Caco-2 (cell line): Measurements from ENCODE around the gene RAB43. TPM values are rescaled to one million over a fixed set of nuclear protein-coding genes. Genes with fewer than 3 reads are reported as not detected.

Experiments
- BruUV-seq: library from RNA; stranded (reverse); fragments of 400-500 nt; replicated peaks from 2 replicates; lab custom pipeline; 2021; lab: Mats Ljungman, UMichigan
- CTCF ChIA-PET: fragments of 300-600 bp; sonication (Branson Sonifier 250); formaldehyde crosslinking; loops from one replicate; lab custom pipeline; 2022; ENCODE audit warnings: antibody characterized with exemption; lab: Charles Lee
- POLR2A ChIA-PET: fragments of 300-600 bp; sonication (Branson Sonifier 250); formaldehyde crosslinking; loops from one replicate; lab custom pipeline; 2022; ENCODE audit warnings: antibody characterized with exemption; lab: Charles Lee
- DNase-seq, 2 experiments: peaks; one replicate each; pipeline versions ENCODE4 v3.0.0 to v3.0.0-alpha.2; 2020 to 2022
- H3K27me3 ChIP-seq: replicated peaks from 2 replicates; pipeline ENCODE4 v1.6.0; 2011; ENCODE audit warnings: low read length; ENCODE audit not compliant: control insufficient read depth, insufficient read depth
- H3K36me3 ChIP-seq: 2 replicates; pipeline ENCODE4 v1.5.1; 2011; ENCODE audit warnings: low read length; ENCODE audit not compliant: control insufficient read depth, insufficient read depth
- H3K4me1 ChIP-seq: fragments of 250-450 bp; sonication (Bioruptor Pico); 2 replicates; pipeline ENCODE4 v1.5.1; 2020; ENCODE audit warnings: mild to moderate bottlenecking
- H3K4me3 ChIP-seq: 2 replicates; pipeline ENCODE4 v1.5.1; 2011; ENCODE audit warnings: low read depth, mild to moderate bottlenecking, control low read depth, low read length
- H3K9me3 ChIP-seq: fragments of 250-450 bp; sonication (Bioruptor Pico); 2 replicates; pipeline ENCODE4 v1.5.1; 2020; ENCODE audit warnings: mild to moderate bottlenecking, moderate library complexity
- H3K27ac Mint-ChIP-seq: one replicate; pipeline ENCODE4 v1.8.0; 2022; ENCODE audit warnings: mixed read lengths; ENCODE audit not compliant: unreplicated experiment
- H3K27me3 Mint-ChIP-seq: one replicate; pipeline ENCODE4 v1.8.0; 2022; ENCODE audit warnings: mixed read lengths; ENCODE audit not compliant: insufficient read depth, unreplicated experiment
- H3K36me3 Mint-ChIP-seq: one replicate; pipeline ENCODE4 v1.8.0; 2022; ENCODE audit warnings: mild to moderate bottlenecking, mixed read lengths; ENCODE audit not compliant: insufficient read depth, unreplicated experiment
- H3K4me1 Mint-ChIP-seq: one replicate; pipeline ENCODE4 v1.8.0; 2022; ENCODE audit warnings: low read depth, mixed read lengths; ENCODE audit not compliant: unreplicated experiment
- H3K4me3 Mint-ChIP-seq: one replicate; pipeline ENCODE4 v1.8.0; 2022; ENCODE audit warnings: mild to moderate bottlenecking, moderate library complexity, mixed read lengths; ENCODE audit not compliant: unreplicated experiment
- H3K9me3 Mint-ChIP-seq: one replicate; pipeline ENCODE4 v1.8.0; 2022; ENCODE audit warnings: mixed read lengths; ENCODE audit not compliant: unreplicated experiment
- intact Hi-C: fragments of 100-400 bp; cut with micrococcal nuclease; formaldehyde crosslinking; loops from one replicate; pipeline ENCODE4 v1.10.0; 2022; ENCODE audit not compliant: unreplicated experiment
- total RNA-seq: library from RNA; stranded (reverse); gene quantifications from 2 replicates; pipeline ENCODE4 v1.2.3, GENCODE V29; 2022
- TF ChIP-seq, protein P1 (sequence below), 2 experiments: fragments of 200-600 bp in 1 of 2; IDR thresholded peaks; 1 replicate in 1 of 2; 2 replicates in 1 of 2; pipeline versions ENCODE4 v1.5.1 to v1.8.0; 2011 to 2022; ENCODE audit warnings: antibody characterized with exemption in 1 of 2, control low read depth in 1 of 2, inconsistent platforms in 1 of 2, low read depth in 1 of 2, low read length in 1 of 2, mild to moderate bottlenecking in 1 of 2, moderate library complexity in 1 of 2; ENCODE audit not compliant: insufficient read depth in 1 of 2, severe bottlenecking in 1 of 2, unreplicated experiment in 1 of 2

RAB43 gene
- total RNA-seq, 1 experiment from 2014 or later: 12.3 TPM

- Mint-ChIP-seq H3K4me3 (no peak overlapping the region), H3K27me3 (peaks cover 3% of the 10 kb centered on the region), H3K36me3 (no peaks in the 10 kb centered on the region), H3K4me1 (no peaks in the 10 kb centered on the region), H3K27ac (no peak overlapping the region), H3K9me3 (no peaks in the 10 kb centered on the region)
- no TSS peak for BruUV-seq
- TF ChIP-seq, protein P1, sequence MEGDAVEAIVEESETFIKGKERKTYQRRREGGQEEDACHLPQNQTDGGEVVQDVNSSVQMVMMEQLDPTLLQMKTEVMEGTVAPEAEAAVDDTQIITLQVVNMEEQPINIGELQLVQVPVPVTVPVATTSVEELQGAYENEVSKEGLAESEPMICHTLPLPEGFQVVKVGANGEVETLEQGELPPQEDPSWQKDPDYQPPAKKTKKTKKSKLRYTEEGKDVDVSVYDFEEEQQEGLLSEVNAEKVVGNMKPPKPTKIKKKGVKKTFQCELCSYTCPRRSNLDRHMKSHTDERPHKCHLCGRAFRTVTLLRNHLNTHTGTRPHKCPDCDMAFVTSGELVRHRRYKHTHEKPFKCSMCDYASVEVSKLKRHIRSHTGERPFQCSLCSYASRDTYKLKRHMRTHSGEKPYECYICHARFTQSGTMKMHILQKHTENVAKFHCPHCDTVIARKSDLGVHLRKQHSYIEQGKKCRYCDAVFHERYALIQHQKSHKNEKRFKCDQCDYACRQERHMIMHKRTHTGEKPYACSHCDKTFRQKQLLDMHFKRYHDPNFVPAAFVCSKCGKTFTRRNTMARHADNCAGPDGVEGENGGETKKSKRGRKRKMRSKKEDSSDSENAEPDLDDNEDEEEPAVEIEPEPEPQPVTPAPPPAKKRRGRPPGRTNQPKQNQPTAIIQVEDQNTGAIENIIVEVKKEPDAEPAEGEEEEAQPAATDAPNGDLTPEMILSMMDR (IDR thresholded peaks at IDR 0.05; ENCODE audit: insufficient read depth in 1 of 2, low read depth in 1 of 2, low read length in 1 of 2, severe bottlenecking in 1 of 2, unreplicated experiment in 1 of 2): no peak
- Histone ChIP-seq H3K27me3 (no peaks in the 10 kb centered on the region), H3K4me3 (no peak overlapping the region), H3K36me3 (no peaks in the 10 kb centered on the region), H3K4me1 (no peaks in the 10 kb centered on the region), H3K9me3 (no peaks in the 10 kb centered on the region)
- no peak for DNase-seq
- ChIA-PET POLR2A (no interaction called here), CTCF (no interaction called here)
- intact Hi-C loops: no loop called here
Measured at GRCh38 chr3:129040579-129041300, 80.9 kb downstream of the RAB43 start.

DNA sequence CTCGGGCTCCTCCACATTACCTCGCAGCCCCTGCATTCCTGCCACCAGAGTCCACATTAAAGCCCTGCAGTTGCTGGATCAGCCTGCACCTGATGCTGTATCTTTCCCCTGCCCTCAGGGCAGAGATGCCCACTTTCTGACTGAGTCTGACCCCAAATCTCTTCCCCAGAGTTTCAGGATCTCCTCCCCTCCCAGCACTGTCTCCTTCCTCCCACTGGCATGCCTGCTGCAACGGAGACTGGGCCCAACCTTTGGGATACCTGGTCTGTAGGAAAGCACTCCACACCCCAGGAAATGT is 81.6 kb downstream of the RAB43 start:
- Histone ChIP-seq H3K27me3 (no peaks in the 10 kb centered on the region), H3K4me1 (no peaks in the 10 kb centered on the region), H3K36me3 (no peaks in the 10 kb centered on the region), H3K9me3 (no peaks in the 10 kb centered on the region), H3K4me3 (no peak overlapping the region)
- DNase-seq: no peak
- no TSS peak for BruUV-seq
- Mint-ChIP-seq H3K27ac (no peak overlapping the region), H3K9me3 (no peaks in the 10 kb centered on the region), H3K4me3 (no peak overlapping the region), H3K36me3 (no peaks in the 10 kb centered on the region), H3K4me1 (no peaks in the 10 kb centered on the region), H3K27me3 (peaks cover 3% of the 10 kb centered on the region)
- TF ChIP-seq, protein P1 (IDR thresholded peaks at IDR 0.05; ENCODE audit: insufficient read depth in 1 of 2, low read depth in 1 of 2, low read length in 1 of 2, severe bottlenecking in 1 of 2, unreplicated experiment in 1 of 2): no peak
- intact Hi-C loops: no loop called here
- CTCF ChIA-PET: interaction anchor here (1.5 kb wide), 1 partner anchor 14 kb away, joined by 4 read pairs; no protein-coding TSS in a partner anchor
- POLR2A ChIA-PET: no interaction called here

DNA sequence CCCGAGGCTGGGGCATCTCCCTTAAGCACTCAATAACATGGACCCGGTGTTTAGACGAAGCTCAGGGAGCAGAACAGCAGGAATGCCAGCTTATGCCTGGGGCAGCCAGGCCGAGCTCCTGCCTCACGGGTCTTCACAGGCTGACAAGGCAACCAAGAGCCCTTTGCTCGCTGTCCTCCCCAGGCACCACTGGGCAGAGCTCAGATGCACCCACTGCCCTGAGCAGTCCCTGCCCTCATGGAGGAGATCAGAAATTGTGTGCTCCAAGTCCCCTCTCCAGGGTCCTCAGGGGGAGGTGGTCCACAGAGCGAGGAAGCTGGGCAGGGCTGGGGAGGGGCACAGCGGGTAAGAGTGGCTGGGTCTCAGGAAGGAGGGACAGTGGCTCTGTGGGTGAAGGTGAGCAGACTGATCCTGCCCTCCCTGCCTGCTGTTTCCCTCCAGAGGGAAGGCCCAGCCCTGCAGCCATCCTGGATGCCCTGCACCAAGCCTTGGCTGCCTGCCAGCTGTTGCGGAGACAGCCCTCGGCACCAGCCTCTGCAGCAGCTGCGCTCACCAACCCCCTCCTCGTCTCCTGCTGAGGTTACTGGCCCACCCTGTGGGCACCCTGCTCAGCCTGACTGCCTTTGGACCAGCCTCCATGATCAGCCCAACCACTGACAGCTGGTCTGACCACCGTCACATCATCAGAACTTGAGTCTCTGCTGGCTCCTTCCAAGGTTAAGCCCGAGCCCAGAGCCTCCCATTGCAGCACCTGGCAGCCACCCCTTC is 82.1 kb downstream of the RAB43 start:
- DNase-seq: no peak
- Mint-ChIP-seq H3K4me1 (no peaks in the 10 kb centered on the region), H3K27me3 (peaks cover 3% of the 10 kb centered on the region), H3K27ac (no peak overlapping the region), H3K36me3 (no peaks in the 10 kb centered on the region), H3K4me3 (no peak overlapping the region), H3K9me3 (no peaks in the 10 kb centered on the region)
- Histone ChIP-seq H3K4me3 (no peak overlapping the region), H3K4me1 (no peaks in the 10 kb centered on the region), H3K9me3 (no peaks in the 10 kb centered on the region), H3K36me3 (no peaks in the 10 kb centered on the region), H3K27me3 (no peaks in the 10 kb centered on the region)
- ChIA-PET CTCF (interaction anchor here (1.5 kb wide), 1 partner anchor 14 kb away, joined by 4 read pairs; no protein-coding TSS in a partner anchor), POLR2A (no interaction called here)
- intact Hi-C loops: no loop called here
- BruUV-seq: no TSS peak
- TF ChIP-seq, protein P1 (IDR thresholded peaks at IDR 0.05; ENCODE audit: insufficient read depth in 1 of 2, low read depth in 1 of 2, low read length in 1 of 2, severe bottlenecking in 1 of 2, unreplicated experiment in 1 of 2): no peak
